HG03196 (cell line): ENCODE results near the gene HIVEP3.

Experiments
- ATAC-seq: cut with Tn5 transposase; IDR thresholded peaks from one replicate; pipeline ENCODE4 v1.9.1; 2021; ENCODE audit not compliant: unreplicated experiment

Gene HIVEP3

GRCh38 chr1:41598325-41598724, 320.4 kb downstream of the HIVEP3 start:
- ATAC-seq, result no peak

- ATAC-seq, result no peak
Measured at GRCh38 chr1:41592451-41593125, 326.1 kb downstream of the HIVEP3 start.

GRCh38 chr1:41591891-41592290, 326.8 kb downstream of the HIVEP3 start:
- ATAC-seq, result no peak

- ATAC-seq, result no peak
Measured at GRCh38 chr1:41590331-41590730, 328.4 kb downstream of the HIVEP3 start.

GRCh38 chr1:41589395-41589794, 329.3 kb downstream of the HIVEP3 start:
- ATAC-seq, result no peak

- no peak for ATAC-seq
Measured at GRCh38 chr1:41588334-41588875, 330.3 kb downstream of the HIVEP3 start.

- ATAC-seq, result no peak
Measured at GRCh38 chr1:41587791-41588190, 330.9 kb downstream of the HIVEP3 start.

GRCh38 chr1:41586230-41586629, 332.5 kb downstream of the HIVEP3 start:
- no peak for ATAC-seq

GRCh38 chr1:41583658-41584547, 334.8 kb downstream of the HIVEP3 start:
- ATAC-seq, result no peak

GRCh38 chr1:41582851-41583657, 335.7 kb downstream of the HIVEP3 start:
- no peak for ATAC-seq

- ATAC-seq, result no peak
Measured at GRCh38 chr1:41582351-41582750, 336.4 kb downstream of the HIVEP3 start.

- ATAC-seq, result no peak
Measured at GRCh38 chr1:41582004-41582325, 336.8 kb downstream of the HIVEP3 start.

GRCh38 chr1:41581216-41582003, 337.3 kb downstream of the HIVEP3 start:
- no peak for ATAC-seq

- ATAC-seq, result no peak
Measured at GRCh38 chr1:41580520-41581172, 338.1 kb downstream of the HIVEP3 start.

- ATAC-seq, result no peak
Measured at GRCh38 chr1:41580021-41580420, 338.7 kb downstream of the HIVEP3 start.

GRCh38 chr1:41578712-41579335, 339.9 kb downstream of the HIVEP3 start:
- no peak for ATAC-seq

GRCh38 chr1:41576620-41577019, 342.1 kb downstream of the HIVEP3 start:
- ATAC-seq, result no peak

GRCh38 chr1:41576206-41576605, 342.5 kb downstream of the HIVEP3 start:
- no peak for ATAC-seq

- no peak for ATAC-seq
Measured at GRCh38 chr1:41574842-41575241, 343.9 kb downstream of the HIVEP3 start.
